Fibroblast of lung (primary cell): ENCODE results near the gene TMEM214. TPM values are rescaled to one million over a fixed set of nuclear protein-coding genes. Genes with fewer than 3 reads are reported as not detected.

ENCODE experiments used
- DNase-seq, 2 donors: peaks; one replicate each; pipeline versions ENCODE4 v3.0.0 to v3.0.0-alpha.2; 2010; ENCODE audit warnings: low read depth in 2 of 2
- H2AFZ ChIP-seq: 2 replicates; pipeline ENCODE4 v1.5.1; 2012; ENCODE audit warnings: low read length, control low read depth, inconsistent platforms
- H3K27ac ChIP-seq: 2 replicates; pipeline ENCODE4 v1.5.1; 2011; ENCODE audit warnings: low read length, control low read depth; ENCODE audit not compliant: insufficient read depth
- H3K27me3 ChIP-seq: 2 replicates; pipeline ENCODE4 v1.5.1; 2011; ENCODE audit warnings: mild to moderate bottlenecking, low read length; ENCODE audit not compliant: control insufficient read depth, insufficient read depth
- H3K36me3 ChIP-seq: 2 replicates; pipeline ENCODE4 v1.5.1; 2011; ENCODE audit warnings: low read length; ENCODE audit not compliant: control insufficient read depth, insufficient read depth
- H3K4me1 ChIP-seq: 2 replicates; pipeline ENCODE4 v1.5.1; 2011; ENCODE audit warnings: low read length; ENCODE audit not compliant: control insufficient read depth, insufficient read depth; ENCODE audit errors: extremely low read depth
- H3K4me2 ChIP-seq: 2 replicates; pipeline ENCODE4 v1.5.1; 2011; ENCODE audit warnings: low read length, control low read depth; ENCODE audit not compliant: insufficient read depth; ENCODE audit errors: extremely low read depth
- H3K4me3 ChIP-seq, 4 experiments: fragments of 200-600 bp in 1 of 4; sonication (generic) in 1 of 4; replicated peaks in 1 of 4; 2 replicates each; pipeline ENCODE4 v1.5.1; 2011 to 2016; ENCODE audit warnings: low read length in 4 of 4, low read depth in 3 of 4, mild to moderate bottlenecking in 3 of 4, control low read depth in 2 of 4, inconsistent platforms in 1 of 4, mixed read lengths in 1 of 4; ENCODE audit not compliant: insufficient read depth in 1 of 4; ENCODE audit errors: control extremely low read depth in 1 of 4
- H3K79me2 ChIP-seq: 2 replicates; pipeline ENCODE4 v1.5.1; 2012; ENCODE audit warnings: mild to moderate bottlenecking, low read length, inconsistent platforms; ENCODE audit not compliant: control insufficient read depth, insufficient read depth
- H3K9ac ChIP-seq: 2 replicates; pipeline ENCODE4 v1.5.1; 2011; ENCODE audit warnings: mild to moderate bottlenecking, low read length, control low read depth; ENCODE audit not compliant: insufficient read depth
- H3K9me3 ChIP-seq: 2 replicates; pipeline ENCODE4 v1.5.1; 2012; ENCODE audit warnings: low read depth, low read length; ENCODE audit not compliant: control insufficient read depth, insufficient read depth
- H4K20me1 ChIP-seq: 2 replicates; pipeline ENCODE4 v1.5.1; 2011; ENCODE audit warnings: low read length; ENCODE audit not compliant: control insufficient read depth, insufficient read depth; ENCODE audit errors: extremely low read depth
- CTCF ChIP-seq, 2 donors: IDR thresholded peaks in 1 of 2; conservative IDR thresholded peaks in 1 of 2; 1 replicate in 1 of 2; 2 replicates in 1 of 2; pipeline ENCODE4 v1.5.1; 2011 to 2012; ENCODE audit warnings: low read length in 2 of 2, control low read depth in 1 of 2, inconsistent platforms in 1 of 2, low read depth in 1 of 2, mild to moderate bottlenecking in 1 of 2
- EZH2 ChIP-seq: IDR thresholded peaks from 2 replicates; pipeline ENCODE4 v1.5.1; 2012; ENCODE audit warnings: low read length, control low read depth, mild to moderate bottlenecking; ENCODE audit errors: missing control alignments
- polyA plus RNA-seq, 2 donors: library from polyadenylated mRNA; depleted of rRNA in 1 of 2; stranded (reverse) in 1 of 2; unstranded in 1 of 2; fragments of >200 nt; gene quantifications; 2 replicates each; pipeline ENCODE4 v1.2.1, GENCODE V29; 2011 to 2012; ENCODE audit warnings: missing spikeins in 1 of 2
- total RNA-seq: library from RNA; depleted of rRNA; stranded (reverse); fragments of >200 nt; gene quantifications from 2 replicates; pipeline ENCODE4 v1.2.1, GENCODE V29; 2014

TMEM214 gene
- total and polyA plus RNA-seq, 2 donors (not counting 1 experiment from before 2014, with no cell fraction given): 22.6 to 127 TPM

GRCh38 chr2:27033253-27033852, 588 bp downstream of the TMEM214 start:
- peak overlapping the region; percentile 98 for H3K4me2 ChIP-seq

DNA sequence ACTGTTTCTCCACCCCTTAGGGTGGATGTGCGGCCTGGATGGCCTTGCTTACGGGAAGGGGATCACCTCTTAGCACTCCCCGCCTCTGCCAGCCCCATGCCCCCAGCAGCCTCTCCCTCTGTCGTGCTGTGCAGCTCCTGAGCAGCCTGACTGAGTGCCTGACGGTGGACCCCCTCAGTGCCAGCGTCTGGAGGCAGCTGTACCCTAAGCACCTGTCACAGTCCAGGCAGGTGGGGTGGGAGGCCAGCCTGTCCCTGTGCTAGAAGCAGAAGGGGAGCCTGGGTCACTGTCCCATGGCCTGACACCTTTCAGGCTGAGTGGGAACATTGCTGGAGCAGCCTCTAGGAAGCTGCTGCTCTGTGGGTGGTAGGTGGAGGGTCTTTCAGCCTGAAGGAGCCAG, 5.2 kb downstream of the TMEM214 start:
- Histone ChIP-seq H3K27ac (no peak overlapping the region), H3K27me3 (no peaks in the 10 kb centered on the region), H2AFZ (no peak overlapping the region), H3K4me3 (no peak overlapping the region), H3K9ac (no peak overlapping the region), H3K4me2 (no peak overlapping the region), H3K9me3 (no peaks in the 10 kb centered on the region), H3K36me3 (peaks cover 51% of the 10 kb centered on the region), H3K79me2 (peaks cover 22% of the 10 kb centered on the region), H4K20me1 (no peaks in the 10 kb centered on the region), H3K4me1 (peaks cover 5% of the 10 kb centered on the region)
- TF ChIP-seq EZH2: no peak
- TF ChIP-seq CTCF (conservative IDR thresholded peaks at IDR 0.05 in 1 of 2, IDR thresholded peaks at IDR 0.05 in 1 of 2; ENCODE audit: low read depth in 1 of 2, low read length in 2 of 2): no peak
- no peak for DNase-seq

More at GRCh38 chr2:27033253-27033852, 588 bp downstream of the TMEM214 start:
- Histone ChIP-seq H3K27ac (peak overlapping the region; percentile 82), H3K36me3 (peaks cover 35% of the 10 kb centered on the region), H3K79me2 (peaks cover 33% of the 10 kb centered on the region), H4K20me1 (no peaks in the 10 kb centered on the region), H2AFZ (peak overlapping the region; percentile 10), H3K9ac (peak overlapping the region; percentile 95), H3K4me1 (peaks cover 3% of the 10 kb centered on the region), H3K27me3 (no peaks in the 10 kb centered on the region), H3K9me3 (no peaks in the 10 kb centered on the region), H3K4me3 (peak overlapping the region; percentile 87 to 99 (median 93))
- TF ChIP-seq EZH2 (no peak), CTCF (conservative IDR thresholded peaks at IDR 0.05 in 1 of 2, IDR thresholded peaks at IDR 0.05 in 1 of 2; ENCODE audit: low read depth in 1 of 2, low read length in 2 of 2) (no peak)
- DNase-seq: no peak

DNA sequence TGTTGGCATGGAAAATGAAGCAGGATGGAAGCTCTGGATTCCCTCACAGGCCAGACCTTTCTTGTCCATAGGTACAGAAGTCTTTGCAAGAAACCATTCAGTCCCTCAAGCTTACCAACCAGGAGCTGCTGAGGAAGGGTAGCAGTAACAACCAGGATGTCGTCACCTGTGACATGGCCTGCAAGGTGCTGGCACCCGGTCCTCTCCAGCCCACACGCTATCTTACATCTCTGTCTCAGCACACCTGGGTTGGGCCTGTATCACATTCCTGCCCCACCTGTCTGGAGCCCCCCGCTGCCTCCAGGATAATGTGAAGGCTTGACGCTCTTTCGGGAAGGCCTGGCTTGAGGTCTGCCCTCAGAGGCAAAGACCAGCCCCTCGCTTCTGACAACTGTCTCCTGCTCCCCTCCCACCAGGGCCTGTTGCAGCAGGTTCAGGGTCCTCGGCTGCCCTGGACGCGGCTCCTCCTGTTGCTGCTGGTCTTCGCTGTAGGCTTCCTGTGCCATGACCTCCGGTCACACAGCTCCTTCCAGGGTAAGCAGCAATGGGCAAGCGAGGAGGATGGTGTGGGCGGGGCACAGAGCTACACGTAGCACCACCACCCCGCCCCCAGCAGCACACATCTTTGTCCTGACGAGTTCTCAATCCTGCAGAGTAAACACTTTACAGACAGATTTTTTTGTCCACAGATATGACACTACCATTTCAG, 6.0 kb downstream of the TMEM214 start:
- Histone ChIP-seq H3K36me3 (peaks cover 51% of the 10 kb centered on the region), H3K79me2 (peaks cover 14% of the 10 kb centered on the region), H2AFZ (no peak overlapping the region), H3K27me3 (no peaks in the 10 kb centered on the region), H4K20me1 (no peaks in the 10 kb centered on the region), H3K27ac (no peak overlapping the region), H3K4me1 (peaks cover 5% of the 10 kb centered on the region), H3K9me3 (no peaks in the 10 kb centered on the region), H3K9ac (no peak overlapping the region), H3K4me3 (no peak overlapping the region), H3K4me2 (no peak overlapping the region)
- DNase-seq: no peak
- no peak for TF ChIP-seq CTCF (conservative IDR thresholded peaks at IDR 0.05 in 1 of 2, IDR thresholded peaks at IDR 0.05 in 1 of 2; ENCODE audit: low read depth in 1 of 2, low read length in 2 of 2)
